KMS-11 (cell line): ENCODE measurements around the gene KIZ.
A peak's percentile ranks its signal among the peaks of the same experiment; 100 is the strongest.

ENCODE experiments used
- H2AFZ ChIP-seq: fragments of 200-600 bp; sonication (generic); 2 replicates; pipeline ENCODE4 v1.6.1; 2016; ENCODE audit warnings: antibody characterized with exemption, mixed run types, low read depth
- H3K27ac ChIP-seq: fragments of 200-600 bp; sonication (generic); 2 replicates; pipeline ENCODE4 v1.6.1; 2016; ENCODE audit warnings: mild to moderate bottlenecking, mixed run types
- H3K27me3 ChIP-seq: fragments of 200-600 bp; sonication (generic); 2 replicates; pipeline ENCODE4 v1.6.1; 2017; ENCODE audit warnings: mild to moderate bottlenecking, low read depth, mixed run types, moderate library complexity; ENCODE audit not compliant: insufficient read depth
- H3K36me3 ChIP-seq: fragments of 200-600 bp; sonication (generic); 2 replicates; pipeline ENCODE4 v1.6.1; 2017; ENCODE audit warnings: mild to moderate bottlenecking, mixed run types; ENCODE audit not compliant: insufficient read depth
- H3K4me1 ChIP-seq: fragments of 200-600 bp; sonication (generic); 2 replicates; pipeline ENCODE4 v1.6.1; 2016; ENCODE audit warnings: mild to moderate bottlenecking, low read depth, mixed run types; ENCODE audit not compliant: poor library complexity, severe bottlenecking
- H3K4me2 ChIP-seq: fragments of 200-600 bp; sonication (generic); 2 replicates; pipeline ENCODE4 v1.7.0; 2016; ENCODE audit warnings: mild to moderate bottlenecking, mixed run types
- H3K4me3 ChIP-seq: fragments of 200-600 bp; sonication (generic); IDR thresholded peaks from 2 replicates; pipeline ENCODE4 v1.6.1; 2017; ENCODE audit warnings: low read depth, low read length, mixed read lengths; ENCODE audit not compliant: insufficient read depth
- H3K79me2 ChIP-seq: fragments of 200-600 bp; sonication (generic); 2 replicates; pipeline ENCODE4 v1.6.1; 2016; ENCODE audit warnings: low read depth, mixed run types; ENCODE audit not compliant: insufficient read depth
- H3K9ac ChIP-seq: fragments of 200-600 bp; sonication (generic); 2 replicates; pipeline ENCODE4 v1.6.1; 2016; ENCODE audit warnings: mild to moderate bottlenecking, mixed run types
- H4K20me1 ChIP-seq: fragments of 200-600 bp; sonication (generic); 2 replicates; pipeline ENCODE4 v1.6.1; 2016; ENCODE audit warnings: mild to moderate bottlenecking, mixed run types; ENCODE audit not compliant: insufficient read depth
- TF ChIP-seq, protein P1 (sequence below): fragments of 200-600 bp; sonication (generic); conservative IDR thresholded peaks from 2 replicates; pipeline ENCODE4 v1.6.1; 2017; ENCODE audit warnings: low read depth, mild to moderate bottlenecking, antibody characterized with exemption, low read length, moderate library complexity, mixed read lengths

The KIZ gene

GRCh38 chr20:21101453-21101931 is 24.4 kb upstream of the KIZ start:
- H3K9ac ChIP-seq: peak overlapping the region; percentile 61; the same call in 1 of the 2 replicates
- H3K36me3 ChIP-seq: no peaks in the 10 kb centered on the region
- peak overlapping the region; percentile 86; the same call in 1 of the 2 replicates for H3K4me2 ChIP-seq
- peak overlapping the region; percentile 100 for H2AFZ ChIP-seq
- H3K27me3 ChIP-seq: no peaks in the 10 kb centered on the region
- no peaks in the 10 kb centered on the region for H4K20me1 ChIP-seq
- H3K79me2 ChIP-seq: no peaks in the 10 kb centered on the region
- H3K27ac ChIP-seq: peak overlapping the region; percentile 20; the same call in 1 of the 2 replicates
- H3K4me3 ChIP-seq: no peak overlapping the region
- TF ChIP-seq, protein P1, sequence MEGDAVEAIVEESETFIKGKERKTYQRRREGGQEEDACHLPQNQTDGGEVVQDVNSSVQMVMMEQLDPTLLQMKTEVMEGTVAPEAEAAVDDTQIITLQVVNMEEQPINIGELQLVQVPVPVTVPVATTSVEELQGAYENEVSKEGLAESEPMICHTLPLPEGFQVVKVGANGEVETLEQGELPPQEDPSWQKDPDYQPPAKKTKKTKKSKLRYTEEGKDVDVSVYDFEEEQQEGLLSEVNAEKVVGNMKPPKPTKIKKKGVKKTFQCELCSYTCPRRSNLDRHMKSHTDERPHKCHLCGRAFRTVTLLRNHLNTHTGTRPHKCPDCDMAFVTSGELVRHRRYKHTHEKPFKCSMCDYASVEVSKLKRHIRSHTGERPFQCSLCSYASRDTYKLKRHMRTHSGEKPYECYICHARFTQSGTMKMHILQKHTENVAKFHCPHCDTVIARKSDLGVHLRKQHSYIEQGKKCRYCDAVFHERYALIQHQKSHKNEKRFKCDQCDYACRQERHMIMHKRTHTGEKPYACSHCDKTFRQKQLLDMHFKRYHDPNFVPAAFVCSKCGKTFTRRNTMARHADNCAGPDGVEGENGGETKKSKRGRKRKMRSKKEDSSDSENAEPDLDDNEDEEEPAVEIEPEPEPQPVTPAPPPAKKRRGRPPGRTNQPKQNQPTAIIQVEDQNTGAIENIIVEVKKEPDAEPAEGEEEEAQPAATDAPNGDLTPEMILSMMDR: no peak
- peaks cover 4% of the 10 kb centered on the region for H3K4me1 ChIP-seq

DNA sequence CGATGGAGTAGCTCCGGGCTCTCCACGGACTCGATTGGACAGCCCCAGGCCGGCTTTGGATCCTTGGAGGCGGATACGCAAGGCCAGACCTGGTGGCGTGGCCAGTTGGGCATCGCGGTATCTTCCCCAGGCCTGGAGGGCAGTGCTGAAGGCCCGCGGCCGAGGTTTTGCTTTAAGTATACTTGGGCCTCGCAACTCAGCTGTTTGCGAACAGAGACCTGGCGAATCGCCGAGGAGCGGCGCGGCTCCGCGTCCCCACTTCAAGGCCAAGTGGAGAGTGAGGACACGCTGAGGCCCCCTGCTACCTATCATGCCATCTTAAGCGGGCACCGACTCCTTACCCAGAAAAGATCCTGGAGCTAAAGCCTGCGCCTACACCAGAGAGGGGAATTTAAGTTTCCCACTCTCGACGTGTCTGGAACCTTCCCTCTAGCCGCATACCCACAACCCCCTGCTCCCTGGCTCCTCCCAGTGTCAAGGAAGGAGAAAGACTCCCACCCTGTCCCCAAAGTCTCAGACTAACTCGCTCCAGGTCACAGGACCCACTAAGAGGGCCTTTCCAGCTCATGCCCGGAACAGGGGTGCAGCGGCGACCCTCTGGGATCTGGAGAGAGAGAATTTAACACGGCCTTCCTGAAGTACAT is 23.8 kb upstream of the KIZ start:
- H3K27ac ChIP-seq: no peak overlapping the region; the same call in 1 of the 2 replicates
- no peak overlapping the region for H3K4me3 ChIP-seq
- peak overlapping the region; percentile 100 for H2AFZ ChIP-seq
- H4K20me1 ChIP-seq: no peaks in the 10 kb centered on the region
- H3K27me3 ChIP-seq: no peaks in the 10 kb centered on the region
- H3K4me1 ChIP-seq: peaks cover 4% of the 10 kb centered on the region
- H3K36me3 ChIP-seq: no peaks in the 10 kb centered on the region
- H3K9ac ChIP-seq: no peak overlapping the region; the same call in 1 of the 2 replicates
- no peaks in the 10 kb centered on the region for H3K79me2 ChIP-seq
- TF ChIP-seq, protein P1: no peak
- peak overlapping the region; percentile 9; the same call in 1 of the 2 replicates for H3K4me2 ChIP-seq

DNA sequence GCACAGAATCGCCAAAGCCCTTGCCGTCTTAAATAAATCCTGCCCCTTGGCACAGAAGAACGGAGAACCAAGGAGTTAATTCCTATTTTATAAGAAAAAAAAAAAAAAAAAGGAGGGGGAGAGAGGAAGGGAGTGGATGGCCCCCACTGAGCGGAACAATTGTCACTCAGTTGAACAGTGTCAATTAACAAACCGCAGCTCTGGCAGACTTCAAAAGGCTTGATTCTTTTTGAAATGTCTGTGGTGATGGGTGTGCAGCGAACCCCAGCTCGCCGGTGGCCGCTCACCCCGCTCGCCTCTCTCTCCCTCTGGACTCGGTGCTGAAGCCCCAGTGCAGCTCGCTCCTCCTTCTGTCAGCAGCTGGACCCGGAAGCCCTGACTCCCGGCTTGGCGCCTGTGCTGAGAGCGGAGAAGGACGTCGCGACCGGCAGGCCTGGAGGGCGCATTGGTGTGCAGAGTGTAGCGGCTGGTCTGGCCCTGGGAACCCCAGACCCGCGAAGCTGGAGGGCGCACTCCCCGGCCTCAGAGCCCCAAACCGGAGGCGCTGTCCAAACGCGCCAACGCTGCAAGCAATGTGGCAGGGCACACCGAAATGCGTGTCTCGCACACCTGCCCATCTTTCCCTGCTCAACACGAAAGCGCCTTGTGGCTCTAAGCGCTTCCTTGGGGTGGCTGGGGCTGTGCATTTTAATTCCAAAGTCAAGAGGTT is 23.1 kb upstream of the KIZ start:
- no peak overlapping the region for H3K4me3 ChIP-seq
- H2AFZ ChIP-seq: peak overlapping the region; percentile 38; the same call in 1 of the 2 replicates
- peak overlapping the region; percentile 9; the same call in 1 of the 2 replicates for H3K4me2 ChIP-seq
- H3K27me3 ChIP-seq: no peaks in the 10 kb centered on the region
- TF ChIP-seq, protein P1: no peak
- no peaks in the 10 kb centered on the region for H4K20me1 ChIP-seq
- H3K36me3 ChIP-seq: no peaks in the 10 kb centered on the region
- no peaks in the 10 kb centered on the region for H3K79me2 ChIP-seq
- no peak overlapping the region; the same call in 1 of the 2 replicates for H3K27ac ChIP-seq
- H3K9ac ChIP-seq: no peak overlapping the region
- H3K4me1 ChIP-seq: peaks cover 4% of the 10 kb centered on the region

GRCh38 chr20:21103582-21104465 is 22.1 kb upstream of the KIZ start:
- H3K4me3 ChIP-seq: no peak overlapping the region
- H3K79me2 ChIP-seq: no peaks in the 10 kb centered on the region
- H3K4me1 ChIP-seq: peaks cover 4% of the 10 kb centered on the region
- TF ChIP-seq, protein P1: no peak
- H3K27me3 ChIP-seq: no peaks in the 10 kb centered on the region
- no peak overlapping the region for H3K9ac ChIP-seq
- no peak overlapping the region for H3K4me2 ChIP-seq
- H4K20me1 ChIP-seq: no peaks in the 10 kb centered on the region
- no peak overlapping the region for H3K27ac ChIP-seq
- H2AFZ ChIP-seq: no peak overlapping the region
- no peaks in the 10 kb centered on the region for H3K36me3 ChIP-seq
